Retinal pigment epithelial cell (primary cell): ENCODE measurements around the gene C1orf53.
"Not testable (repeated sequence)": the region's sequence is repeated elsewhere in the genome, so short reads cannot be mapped to it uniquely, and the experiment has no call there.

Source experiments
- DNase-seq: peaks from one replicate; pipeline ENCODE4 v3.0.0-alpha.2; 2010; ENCODE audit warnings: low read depth
- H3K4me3 ChIP-seq: 2 replicates; pipeline ENCODE4 v1.5.1; 2011; ENCODE audit warnings: mild to moderate bottlenecking, low read length, control low read depth, moderate library complexity
- TF ChIP-seq, protein P1 (sequence below): conservative IDR thresholded peaks from 2 replicates; pipeline ENCODE4 v1.5.1; 2011; ENCODE audit warnings: low read depth, low read length, control low read depth, inconsistent platforms

C1orf53 gene

DNA sequence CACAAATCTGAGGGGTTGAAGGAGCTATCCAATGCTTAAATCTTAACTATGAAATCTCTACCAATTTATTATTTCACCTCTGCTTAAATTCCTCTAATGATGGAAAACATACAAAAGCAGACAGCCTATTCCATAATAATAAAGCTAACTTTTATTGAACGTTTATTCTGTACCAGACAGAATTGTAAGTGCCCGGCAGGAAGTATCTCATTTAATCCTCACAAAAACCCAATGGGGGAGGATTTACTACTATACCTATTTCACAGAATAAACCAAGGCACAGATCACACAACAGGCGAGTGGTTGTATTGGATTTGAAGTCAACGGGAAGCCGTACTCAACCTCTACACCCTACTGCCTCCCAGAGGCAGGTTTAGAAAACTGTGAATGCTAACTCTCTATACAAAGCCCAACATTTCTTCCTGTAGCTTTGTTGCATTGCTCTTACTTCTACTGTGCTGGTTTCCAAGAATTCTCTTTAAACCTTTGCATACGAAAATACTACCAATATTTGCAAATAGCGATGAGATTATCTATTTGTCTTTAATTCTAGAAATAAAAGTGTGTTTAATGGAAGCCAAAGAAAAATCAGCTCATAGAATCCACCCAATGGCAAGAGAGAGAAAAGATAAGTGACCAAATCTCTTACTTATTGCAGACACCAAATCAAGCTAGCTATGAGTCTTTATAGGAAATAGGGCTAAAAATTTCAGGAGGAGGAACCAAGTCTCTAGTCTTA lies 33.5 kb upstream of the C1orf53 start:
- TF ChIP-seq, protein P1, sequence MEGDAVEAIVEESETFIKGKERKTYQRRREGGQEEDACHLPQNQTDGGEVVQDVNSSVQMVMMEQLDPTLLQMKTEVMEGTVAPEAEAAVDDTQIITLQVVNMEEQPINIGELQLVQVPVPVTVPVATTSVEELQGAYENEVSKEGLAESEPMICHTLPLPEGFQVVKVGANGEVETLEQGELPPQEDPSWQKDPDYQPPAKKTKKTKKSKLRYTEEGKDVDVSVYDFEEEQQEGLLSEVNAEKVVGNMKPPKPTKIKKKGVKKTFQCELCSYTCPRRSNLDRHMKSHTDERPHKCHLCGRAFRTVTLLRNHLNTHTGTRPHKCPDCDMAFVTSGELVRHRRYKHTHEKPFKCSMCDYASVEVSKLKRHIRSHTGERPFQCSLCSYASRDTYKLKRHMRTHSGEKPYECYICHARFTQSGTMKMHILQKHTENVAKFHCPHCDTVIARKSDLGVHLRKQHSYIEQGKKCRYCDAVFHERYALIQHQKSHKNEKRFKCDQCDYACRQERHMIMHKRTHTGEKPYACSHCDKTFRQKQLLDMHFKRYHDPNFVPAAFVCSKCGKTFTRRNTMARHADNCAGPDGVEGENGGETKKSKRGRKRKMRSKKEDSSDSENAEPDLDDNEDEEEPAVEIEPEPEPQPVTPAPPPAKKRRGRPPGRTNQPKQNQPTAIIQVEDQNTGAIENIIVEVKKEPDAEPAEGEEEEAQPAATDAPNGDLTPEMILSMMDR = peak; percentile 52
- no peak for DNase-seq
- H3K4me3 ChIP-seq = no peak overlapping the region

DNA sequence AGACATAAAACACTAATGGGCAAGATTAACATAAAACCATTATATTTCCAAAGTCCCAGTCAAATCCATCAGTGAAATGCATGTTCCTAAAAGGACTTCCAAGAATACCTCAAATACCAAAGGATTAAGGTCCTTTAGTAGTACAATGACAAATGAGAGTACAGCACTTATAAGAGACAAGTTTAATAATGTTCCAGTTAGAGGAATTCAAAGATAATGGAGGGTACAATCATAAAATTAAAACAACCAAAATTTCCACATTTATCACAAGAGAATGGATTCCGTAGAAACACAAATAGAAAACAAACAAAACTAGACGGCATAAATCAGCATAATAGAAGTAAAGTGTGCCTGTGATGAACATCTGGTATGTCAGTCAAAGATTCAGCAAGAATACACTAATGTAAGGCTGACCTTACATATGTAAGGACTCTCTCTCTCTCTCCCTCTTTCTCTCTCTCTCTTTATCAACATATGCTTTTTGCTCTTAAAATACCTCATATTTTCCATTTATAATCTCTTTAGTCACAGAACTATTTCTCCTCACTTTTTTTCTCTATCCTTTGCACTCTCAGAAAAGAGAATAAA lies 32.8 kb upstream of the C1orf53 start:
- H3K4me3 ChIP-seq = no peak overlapping the region
- TF ChIP-seq, protein P1 = no peak
- DNase-seq = no peak

DNA sequence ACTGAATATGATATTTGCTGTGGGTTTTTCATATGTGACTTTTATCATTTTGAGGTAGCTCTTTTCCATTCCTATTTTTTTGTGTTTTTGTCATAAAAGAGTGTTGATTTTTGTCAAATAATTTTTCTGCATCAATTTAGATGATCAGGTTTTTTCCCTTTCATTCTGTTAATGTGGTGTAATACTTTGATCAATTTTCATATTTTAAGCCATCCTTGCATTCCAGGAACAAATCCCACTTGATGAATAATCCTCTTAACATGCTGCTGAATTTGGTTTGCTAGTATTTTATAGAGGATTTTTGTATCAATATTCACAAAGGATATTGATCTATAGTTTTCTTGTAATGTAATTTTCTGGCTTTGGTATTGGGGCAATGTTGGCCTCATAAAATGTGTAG lies 25.5 kb upstream of the C1orf53 start:
- TF ChIP-seq, protein P1 = no peak

DNA sequence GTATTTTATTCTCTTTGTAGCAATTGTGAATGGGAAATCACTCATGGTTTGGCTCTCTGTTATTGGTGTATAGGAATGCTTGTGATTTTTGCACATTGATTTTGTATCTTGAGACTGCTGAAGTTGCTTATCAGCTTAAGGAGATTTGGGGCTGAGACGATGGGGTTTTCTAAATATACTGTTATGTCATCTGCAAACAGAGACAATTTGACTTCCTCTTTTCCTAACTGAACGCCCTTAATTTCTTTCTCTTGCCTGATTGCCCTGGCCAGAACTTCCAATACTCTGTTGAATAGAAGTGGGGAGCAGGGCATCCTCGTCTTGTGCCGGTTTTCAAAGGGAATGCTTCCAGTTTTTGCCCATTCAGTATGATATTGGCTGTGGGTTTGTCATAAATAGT lies 22.0 kb upstream of the C1orf53 start:
- DNase-seq, H3K4me3 ChIP-seq: not testable (repeated sequence)

More for the DNA sequence above, 25.5 kb upstream of the C1orf53 start:
- no peak for DNase-seq
- H3K4me3 ChIP-seq = no peak overlapping the region

DNA sequence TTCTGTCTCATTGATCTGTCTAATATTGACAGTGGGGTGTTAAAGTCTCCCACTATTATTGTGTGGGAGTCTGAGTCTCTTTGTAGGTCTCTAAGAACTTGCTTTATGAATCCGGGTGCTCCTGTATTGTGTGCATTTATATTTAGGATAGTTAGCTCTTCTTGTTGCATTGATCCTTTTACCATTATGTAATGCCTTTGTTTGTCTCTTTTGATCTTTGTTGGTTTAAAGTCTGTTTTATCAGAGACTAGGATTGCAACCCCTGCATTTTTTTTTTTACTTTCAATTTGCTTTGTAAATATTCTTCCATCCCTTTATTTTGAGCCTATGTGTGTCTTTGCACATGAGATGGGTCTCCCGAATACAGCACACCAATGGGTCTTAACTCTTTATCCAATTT lies 20.2 kb upstream of the C1orf53 start:
- DNase-seq, H3K4me3 ChIP-seq: not testable (repeated sequence)

DNA sequence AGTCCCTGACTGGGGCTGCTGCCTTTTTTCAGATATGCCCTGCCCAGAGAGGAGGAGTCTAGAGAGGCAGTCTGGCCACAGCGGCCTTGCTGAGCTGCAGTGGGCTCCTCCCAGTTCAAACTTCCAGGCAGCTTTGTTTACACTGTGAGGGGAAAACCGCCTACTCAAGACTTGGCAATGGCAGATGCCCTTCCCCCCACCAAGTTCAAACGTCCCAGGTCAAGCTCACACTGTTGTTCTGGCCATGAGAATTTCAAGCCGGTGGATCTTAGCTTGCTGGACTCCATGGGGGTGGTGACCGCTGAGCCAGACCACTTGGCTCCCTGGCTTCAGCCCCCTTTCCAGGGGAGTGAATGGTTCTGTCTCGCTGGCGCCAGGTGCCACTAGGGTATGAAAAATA lies 18.3 kb upstream of the C1orf53 start:
- no peak for DNase-seq
- TF ChIP-seq, protein P1 = no peak
- no peak overlapping the region for H3K4me3 ChIP-seq

DNA sequence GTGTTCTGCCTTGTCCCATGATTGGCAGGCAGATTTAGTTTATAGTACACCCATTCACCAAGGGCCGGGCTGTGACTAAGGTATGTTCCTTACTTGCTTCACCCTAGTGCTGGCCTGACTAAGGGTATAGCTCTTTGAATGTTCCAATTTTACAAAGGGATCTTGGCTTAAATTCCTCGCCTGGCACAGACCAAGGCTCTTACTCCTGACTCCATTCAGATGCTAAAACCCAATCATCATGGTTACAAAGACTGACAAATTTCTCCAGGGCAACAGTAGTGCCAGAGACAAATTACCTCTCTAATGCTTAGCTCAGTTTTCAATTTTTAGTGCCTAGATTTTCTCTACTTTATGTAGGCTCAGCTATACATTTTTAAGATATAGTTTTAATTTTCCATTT lies 11.5 kb upstream of the C1orf53 start:
- DNase-seq = no peak
- H3K4me3 ChIP-seq = no peak overlapping the region
- TF ChIP-seq, protein P1 = no peak

DNA sequence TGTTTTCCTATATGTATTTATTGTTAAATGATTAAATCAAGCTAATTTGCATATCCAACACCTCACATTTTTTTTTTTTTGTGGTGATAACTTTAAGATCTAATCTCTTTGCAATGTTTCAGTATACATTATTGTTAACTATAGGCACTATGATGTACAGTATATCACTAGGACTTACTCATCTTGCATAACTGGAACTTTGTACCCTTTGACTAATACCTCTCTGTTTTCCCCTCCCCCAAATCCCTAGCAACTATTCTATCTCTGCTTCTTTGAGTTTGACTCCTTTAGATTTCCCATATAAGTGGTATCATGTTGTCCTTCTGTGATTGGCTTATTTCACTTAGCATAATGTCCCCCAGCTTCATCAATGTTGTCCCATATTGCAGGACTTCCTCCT lies 9.7 kb upstream of the C1orf53 start:
- H3K4me3 ChIP-seq = no peak overlapping the region
- TF ChIP-seq, protein P1 = no peak
- DNase-seq = no peak
